ENCODE results near the gene PMIS2.

DNA sequence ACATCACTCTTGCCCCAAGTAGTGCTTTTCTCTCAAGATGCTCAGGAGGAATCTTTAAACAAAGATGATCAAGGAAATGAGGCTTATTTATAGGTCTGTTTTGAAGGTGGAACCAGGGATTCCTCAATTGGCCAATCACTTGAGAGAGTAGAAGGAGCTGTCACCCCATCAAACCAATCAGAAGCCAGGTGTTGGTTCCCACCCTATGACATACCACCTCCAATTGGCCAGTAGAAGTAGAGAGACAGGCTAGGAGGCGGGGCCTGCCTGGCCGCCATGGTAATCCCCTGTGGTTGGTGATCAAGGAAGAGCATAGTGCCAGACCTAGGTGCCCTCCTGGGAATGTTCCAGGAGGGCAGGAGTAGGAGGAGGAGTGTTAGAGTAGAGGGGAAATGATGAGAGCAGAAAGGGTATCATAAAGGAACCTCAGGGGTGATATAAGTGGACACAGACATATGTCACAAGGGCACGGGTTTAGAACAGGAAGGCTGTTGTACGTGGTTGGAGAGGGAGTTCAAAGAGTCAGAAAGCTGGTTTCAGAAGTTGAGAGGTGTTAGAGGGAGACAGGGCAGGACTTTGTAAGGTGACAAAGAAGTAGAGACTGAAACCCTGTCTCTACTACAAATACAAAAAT lies 10.5 kb downstream of the PMIS2 start:
- TF ChIP-seq CTCF (IDR thresholded peaks at IDR 0.05) (no peak), POLR2A (IDR thresholded peaks at IDR 0.05) (no peak)
